Occipital lobe (tissue), 2 donors: ENCODE data around the gene AKIRIN2. TPM values are rescaled to one million over a fixed set of nuclear protein-coding genes. Genes with fewer than 3 reads are reported as not detected.
"Not testable (repeated sequence)": the region's sequence is repeated elsewhere in the genome, so short reads cannot be mapped to it uniquely, and the experiment has no call there.

Source experiments
- DNase-seq: peaks from one replicate; lab custom pipeline; 2025; lab: John Stamatoyannopoulos, UW
- total RNA-seq: library from RNA; depleted of rRNA; stranded (reverse); fragments of >200 nt; gene quantifications from one replicate; pipeline ENCODE4 v1.2.3, GENCODE V29; 2014

AKIRIN2 gene
- total RNA-seq, 1 donor from 2014 or later: 68.8 TPM

GRCh38 chr6:87687893-87688292 is 14.1 kb downstream of the AKIRIN2 start:
- not testable (repeated sequence) for DNase-seq

- DNase-seq: no peak
These were observed 14.7 kb downstream of the AKIRIN2 start for GRCh38 chr6:87687296-87687695.

DNA sequence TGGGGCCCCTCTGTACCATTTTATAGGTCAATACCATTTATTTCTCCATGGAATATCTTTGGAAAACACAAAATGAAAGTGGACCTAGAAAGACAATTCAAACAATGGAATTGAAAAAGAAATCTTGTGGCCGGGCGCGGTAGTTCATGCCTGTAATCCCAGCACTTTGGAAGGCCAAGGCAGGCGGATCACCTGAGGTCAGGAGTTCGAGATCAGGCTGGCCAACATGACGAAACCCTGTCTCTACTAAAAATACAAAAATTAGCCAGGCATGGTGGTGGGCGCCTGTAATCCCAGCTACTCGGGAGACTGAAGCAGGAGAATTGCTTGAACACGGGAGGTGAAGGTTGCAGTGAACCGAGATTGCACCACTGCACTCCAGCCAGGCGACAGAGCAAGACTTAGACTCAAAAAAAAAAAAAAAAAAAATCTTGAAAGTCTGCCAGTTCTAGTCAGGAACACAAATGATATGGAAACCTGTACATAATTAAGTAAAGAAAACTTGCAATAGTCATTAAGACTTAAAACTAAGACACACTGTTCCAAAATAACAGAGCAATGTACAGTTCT is 15.3 kb downstream of the AKIRIN2 start:
- DNase-seq: not testable (repeated sequence)

- no peak for DNase-seq
These were observed 17.0 kb downstream of the AKIRIN2 start for GRCh38 chr6:87684895-87685654.

GRCh38 chr6:87683890-87684289 is 18.1 kb downstream of the AKIRIN2 start:
- DNase-seq: no peak

- no peak for DNase-seq
These were observed 19.7 kb downstream of the AKIRIN2 start for GRCh38 chr6:87682310-87682709.

DNA sequence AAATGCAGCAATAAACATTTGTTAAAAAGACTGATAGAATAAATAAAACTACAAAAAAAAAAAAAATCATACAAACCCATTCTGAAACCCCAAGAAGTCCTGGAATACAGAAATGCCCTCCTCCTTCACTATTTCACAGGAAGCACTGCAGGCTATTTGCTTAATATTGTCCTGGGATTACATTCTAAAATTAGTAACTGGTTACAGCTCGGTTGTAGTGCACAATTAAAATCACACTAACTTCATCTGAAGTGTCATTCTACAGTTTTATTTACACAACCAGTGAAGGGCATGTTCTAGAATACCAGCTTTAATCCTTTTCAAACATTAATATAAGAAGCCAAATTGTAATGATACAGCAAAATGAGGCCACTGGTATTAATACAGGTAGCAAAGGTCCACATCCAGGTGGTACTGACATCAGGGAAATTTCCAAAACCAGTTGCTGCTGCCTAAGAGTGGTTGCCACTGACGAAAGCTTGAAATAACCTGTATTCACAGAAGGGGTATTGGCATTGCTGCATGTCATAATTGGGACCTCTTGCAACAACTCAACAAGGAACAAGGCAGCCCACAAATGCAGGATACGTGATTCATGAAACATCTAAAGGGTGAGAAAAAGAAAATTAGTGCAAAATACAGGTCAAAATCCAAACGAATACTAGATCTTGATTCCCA is 26.9 kb downstream of the AKIRIN2 start:
- DNase-seq: no peak

DNA sequence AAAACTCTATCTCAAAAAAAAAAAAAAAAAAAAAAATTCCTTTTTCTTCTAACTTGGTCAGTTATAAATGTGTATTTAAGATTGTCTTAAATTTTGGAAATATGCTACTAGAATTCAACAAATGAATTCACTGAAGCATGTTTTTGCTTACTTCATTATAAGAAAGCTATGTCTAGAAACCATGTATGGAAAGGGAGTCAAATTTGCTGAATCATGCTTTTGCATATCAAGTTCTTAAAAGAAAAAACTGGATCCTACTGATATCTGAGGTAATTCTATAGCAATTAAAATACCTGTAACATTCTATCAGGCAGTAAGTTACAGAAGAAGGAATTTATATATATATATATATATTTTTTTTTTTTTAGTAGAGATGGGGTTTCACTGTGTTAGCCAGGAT is 27.7 kb downstream of the AKIRIN2 start:
- no peak for DNase-seq

- no peak for DNase-seq
These were observed 28.8 kb downstream of the AKIRIN2 start for GRCh38 chr6:87673237-87673636.

- no peak for DNase-seq
These were observed 29.4 kb downstream of the AKIRIN2 start for GRCh38 chr6:87672641-87673040.

- no peak for DNase-seq
These were observed 30.4 kb downstream of the AKIRIN2 start for GRCh38 chr6:87671555-87672029.

GRCh38 chr6:87670707-87671106 is 31.3 kb downstream of the AKIRIN2 start:
- DNase-seq: no peak

- DNase-seq: no peak
These were observed 33.0 kb downstream of the AKIRIN2 start for GRCh38 chr6:87669051-87669450.

GRCh38 chr6:87668013-87668412 is 34.0 kb downstream of the AKIRIN2 start:
- DNase-seq: no peak

GRCh38 chr6:87667032-87667431 is 35.0 kb downstream of the AKIRIN2 start:
- no peak for DNase-seq

DNA sequence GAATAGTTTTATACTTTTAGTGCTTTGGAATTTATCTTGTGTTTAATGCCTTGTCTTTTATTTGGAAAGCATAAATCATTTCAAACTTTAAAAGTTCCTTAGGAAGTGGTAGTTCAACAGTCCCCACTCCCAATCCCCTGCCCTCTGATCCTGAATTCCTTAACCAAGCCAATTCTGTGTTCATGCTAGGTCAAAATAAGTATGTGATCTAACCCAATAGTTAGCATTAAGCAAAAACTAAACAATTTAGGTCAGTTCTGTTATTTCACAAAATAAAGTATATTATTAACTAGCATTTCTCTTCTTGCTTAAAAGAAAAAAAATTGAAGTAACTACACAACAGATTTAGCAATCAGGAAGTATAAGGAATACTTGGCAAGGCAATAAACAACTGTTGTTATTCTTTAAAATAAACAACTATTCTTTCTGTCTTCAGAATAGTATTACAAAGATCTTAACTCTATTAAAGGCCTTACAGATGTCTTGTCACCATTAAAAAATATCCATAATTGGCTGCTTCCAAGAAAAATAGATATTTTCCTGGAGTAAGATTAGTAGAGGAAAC is 37.0 kb downstream of the AKIRIN2 start:
- DNase-seq: no peak

DNA sequence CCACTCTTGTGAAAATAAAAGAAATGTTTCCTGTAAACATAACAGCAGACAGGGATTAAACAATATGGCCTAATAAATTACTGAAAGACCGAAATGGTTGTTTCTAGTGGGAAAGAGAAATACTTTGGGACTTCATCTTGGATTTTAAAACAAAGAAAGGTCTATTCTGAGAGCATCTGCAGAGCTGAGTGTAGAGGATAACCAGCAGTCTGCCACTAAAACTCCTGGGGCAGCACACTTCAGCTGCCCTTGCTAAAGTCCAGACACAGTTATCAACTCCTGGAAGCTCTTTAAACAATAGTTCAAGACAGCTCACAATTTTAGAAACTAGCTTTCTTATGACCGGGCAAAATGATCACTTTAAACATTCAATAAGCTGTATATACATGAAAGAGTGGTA is 38.6 kb downstream of the AKIRIN2 start:
- DNase-seq: no peak

- DNase-seq: no peak
These were observed 40.5 kb downstream of the AKIRIN2 start for GRCh38 chr6:87661503-87661902.

GRCh38 chr6:87661016-87661415 is 41.0 kb downstream of the AKIRIN2 start:
- DNase-seq: no peak

GRCh38 chr6:87660226-87660911 is 41.7 kb downstream of the AKIRIN2 start:
- DNase-seq: no peak

DNA sequence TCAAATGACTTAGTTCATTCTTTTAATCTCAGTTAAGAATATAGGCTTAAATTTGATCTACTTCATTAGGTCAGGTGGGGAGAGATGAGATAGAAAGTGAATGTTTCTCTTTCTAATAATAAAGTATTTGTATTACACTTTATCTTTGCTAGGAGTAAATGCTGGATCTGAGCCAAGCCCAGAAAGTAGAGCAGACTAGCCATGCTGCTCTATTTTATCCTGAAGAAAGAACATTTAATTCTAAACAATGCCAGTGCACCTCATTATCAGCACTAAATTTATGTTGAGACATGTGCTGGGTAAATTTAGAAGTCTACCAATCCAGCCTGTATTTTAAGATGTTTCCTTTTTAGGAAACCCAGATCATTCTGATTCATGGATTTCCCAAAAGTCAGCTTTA is 43.5 kb downstream of the AKIRIN2 start:
- DNase-seq: no peak

DNA sequence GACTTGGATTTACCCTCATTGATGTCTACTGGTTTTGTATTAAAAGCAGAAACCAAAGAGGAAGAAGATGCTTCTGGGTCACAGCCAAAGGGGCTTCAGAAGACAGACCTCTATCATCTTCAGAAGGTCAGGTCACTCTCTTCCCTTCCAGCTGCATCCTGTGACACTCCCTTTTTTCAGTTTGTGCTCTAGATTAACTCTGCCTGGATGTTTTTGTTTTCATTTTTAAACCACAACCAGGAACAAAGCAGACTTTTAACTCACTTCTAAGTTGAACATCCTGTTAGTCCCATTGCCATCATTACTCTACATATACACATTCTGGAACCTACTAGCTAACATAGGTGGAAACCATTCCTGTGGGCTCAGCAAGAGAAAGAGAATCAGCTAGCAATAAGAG is 45.2 kb downstream of the AKIRIN2 start:
- DNase-seq: no peak
